GM12865 (cell line): Measurements from ENCODE around the gene CACNA1C.

ENCODE experiments used
- DNase-seq: peaks from one replicate; pipeline ENCODE4 v3.0.0; 2010; ENCODE audit warnings: low read depth
- H3K4me3 ChIP-seq: 2 replicates; pipeline ENCODE4 v1.5.1; 2011; ENCODE audit warnings: mild to moderate bottlenecking, low read depth, low read length, control low read depth
- CTCF ChIP-seq: IDR thresholded peaks from 2 replicates; pipeline ENCODE4 v1.5.1; 2011; ENCODE audit warnings: low read length, control low read depth, low read depth, inconsistent platforms; ENCODE audit not compliant: insufficient read depth; ENCODE audit errors: missing control alignments

Gene CACNA1C

DNA sequence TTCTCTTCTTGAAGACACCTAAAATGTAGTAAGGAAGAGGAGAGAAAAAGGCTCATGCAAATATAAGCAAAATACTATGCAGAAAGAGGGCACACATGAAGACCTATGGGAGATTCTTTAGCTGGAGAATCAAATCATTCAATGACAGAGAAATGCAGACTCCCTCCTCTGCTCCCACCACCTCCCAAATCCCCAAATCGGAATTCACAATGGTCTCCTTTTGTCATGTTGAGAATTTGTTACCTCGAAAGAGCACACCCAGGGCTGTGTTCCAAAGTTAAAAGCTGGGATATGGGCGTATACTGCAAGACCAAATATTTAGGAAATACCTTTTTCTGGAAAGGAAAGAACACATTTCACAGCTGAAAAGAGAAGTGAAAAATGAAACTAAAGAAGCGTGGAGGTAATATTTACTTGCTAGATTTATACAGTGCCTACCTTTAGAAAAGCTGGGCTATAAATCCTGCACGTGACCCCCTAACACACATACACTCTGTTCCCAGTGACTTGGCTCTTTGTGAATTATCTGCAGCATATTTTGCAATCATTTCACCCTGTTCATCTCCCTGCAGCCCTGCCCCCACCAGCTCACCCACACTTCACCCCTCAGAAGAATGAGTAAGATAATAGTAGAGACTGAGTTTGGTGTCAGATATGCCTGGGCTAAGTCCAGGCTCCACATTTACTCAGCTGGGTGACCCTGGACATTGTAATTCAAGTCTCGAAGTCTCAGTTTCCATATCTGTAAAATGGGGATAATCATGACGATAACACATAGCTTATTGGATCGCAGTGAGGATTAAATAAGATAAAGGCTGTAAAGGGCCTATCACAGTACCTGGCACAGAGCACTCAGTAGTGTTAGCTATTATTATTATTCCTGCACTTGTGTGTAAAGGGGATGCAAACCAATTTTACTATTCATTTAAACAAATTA is 2.9 kb upstream of the CACNA1C start:
- no peak overlapping the region for H3K4me3 ChIP-seq
- TF ChIP-seq CTCF, result no peak
- no peak for DNase-seq

DNA sequence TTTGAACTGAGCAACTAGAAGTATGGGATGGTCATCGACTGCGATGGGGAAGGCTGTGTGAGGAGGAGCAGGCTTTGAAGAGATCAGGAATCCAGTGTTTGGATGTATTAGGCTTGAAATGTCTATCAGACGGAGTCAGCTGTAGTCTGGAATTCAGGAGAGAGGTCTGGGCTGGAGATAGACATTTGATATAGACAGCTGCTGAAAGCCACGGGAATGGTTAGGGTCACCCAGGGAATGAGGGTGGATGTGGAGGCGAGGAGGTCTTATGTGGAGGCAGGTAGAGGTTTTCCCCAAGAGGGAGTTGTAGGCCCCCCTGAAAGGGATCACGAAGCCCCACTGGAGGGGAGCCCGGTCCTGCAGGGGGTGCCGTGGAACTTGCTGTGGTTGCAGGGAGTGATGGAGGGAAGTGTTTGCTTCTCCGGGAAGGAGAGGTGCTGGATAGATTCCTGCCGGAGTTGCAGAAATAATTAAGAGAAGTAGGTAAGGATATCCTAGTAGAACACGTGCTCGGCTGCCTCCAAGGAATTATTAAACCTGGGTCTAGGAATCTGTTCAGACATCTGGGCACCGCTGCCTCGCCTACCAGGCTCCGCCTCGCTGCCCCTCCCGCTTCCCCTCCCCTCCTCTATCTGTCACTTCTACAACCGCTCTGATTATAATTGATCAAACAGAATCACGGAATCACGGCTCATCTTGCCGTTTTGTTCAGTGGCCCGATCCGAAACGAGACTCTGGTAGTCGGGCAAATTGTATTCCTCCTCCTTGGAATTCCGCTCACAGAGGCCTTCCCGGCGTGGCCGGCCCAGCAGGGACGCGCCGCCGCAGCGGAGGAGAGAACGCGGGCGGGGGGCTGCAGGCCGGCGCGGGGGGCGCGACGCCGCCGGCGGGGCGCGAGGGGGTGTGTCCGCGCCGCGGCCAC is 826 bp upstream of the CACNA1C start:
- no peak for DNase-seq
- H3K4me3 ChIP-seq, result no peak overlapping the region
- no peak for TF ChIP-seq CTCF

- DNase-seq, result no peak
- no peak overlapping the region for H3K4me3 ChIP-seq
- TF ChIP-seq CTCF, result no peak
Observed at GRCh38 chr12:2053691-2054090, 904 bp downstream of the CACNA1C start.

DNA sequence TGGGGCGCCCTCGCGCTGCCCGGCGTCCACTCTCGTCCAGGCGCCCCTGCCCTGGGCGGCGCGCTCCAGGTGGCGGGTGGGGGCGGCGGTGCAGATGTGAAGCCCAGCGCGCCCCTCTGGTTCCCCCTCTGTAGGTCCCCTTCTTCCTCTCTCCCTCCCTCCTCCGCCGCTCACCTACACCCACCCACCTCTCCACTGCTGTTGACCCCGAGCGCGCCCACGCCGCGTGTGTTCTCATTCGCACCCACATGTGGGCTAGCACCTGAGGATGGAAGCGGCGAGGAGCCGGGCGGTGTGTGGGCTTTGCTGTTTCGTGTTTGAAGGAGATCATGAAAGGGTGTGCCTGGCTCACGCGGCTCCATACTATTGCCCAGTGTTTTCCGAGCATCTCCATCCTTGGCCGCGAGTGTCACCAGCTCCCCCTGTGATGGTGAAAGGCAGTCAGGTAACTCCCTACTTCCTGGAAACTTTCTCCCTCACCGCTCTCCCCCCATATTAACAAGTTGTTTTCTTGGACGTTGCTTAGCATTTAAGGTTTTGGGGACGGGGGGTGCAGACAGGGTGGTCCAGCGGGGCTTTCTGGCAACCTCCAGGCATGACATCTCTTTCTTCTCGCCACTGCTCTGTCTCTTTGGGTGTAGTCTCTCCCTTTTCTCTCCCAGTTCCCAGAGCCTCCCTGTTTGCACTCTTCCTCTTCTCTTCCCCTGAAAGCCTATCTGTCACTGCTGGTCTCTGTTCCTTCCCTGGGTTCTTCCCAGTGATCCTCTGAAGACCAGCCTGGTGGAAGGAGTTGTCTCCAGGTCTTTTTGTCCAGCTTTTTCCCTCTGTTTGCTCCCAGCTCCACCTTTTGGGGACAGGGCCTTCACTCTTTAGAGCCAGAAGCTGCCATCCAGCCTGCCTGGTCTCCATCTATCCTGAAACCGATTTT is 1.6 kb downstream of the CACNA1C start:
- no peak overlapping the region for H3K4me3 ChIP-seq
- TF ChIP-seq CTCF, result no peak
- DNase-seq, result no peak

- TF ChIP-seq CTCF, result peak; percentile 71
- DNase-seq, result peak; percentile 63
- no peak overlapping the region for H3K4me3 ChIP-seq
Observed at GRCh38 chr12:2057041-2057794, 4.4 kb downstream of the CACNA1C start.
